GM12865 (cell line): Measurements from ENCODE around the gene ZMYM2.

Source experiments
- DNase-seq: peaks from one replicate; pipeline ENCODE4 v3.0.0; 2010; ENCODE audit warnings: low read depth
- H3K4me3 ChIP-seq: 2 replicates; pipeline ENCODE4 v1.5.1; 2011; ENCODE audit warnings: mild to moderate bottlenecking, low read depth, low read length, control low read depth
- TF ChIP-seq, protein P1 (sequence below): IDR thresholded peaks from 2 replicates; pipeline ENCODE4 v1.5.1; 2011; ENCODE audit warnings: low read length, control low read depth, low read depth, inconsistent platforms; ENCODE audit not compliant: insufficient read depth; ENCODE audit errors: missing control alignments

Gene ZMYM2

DNA sequence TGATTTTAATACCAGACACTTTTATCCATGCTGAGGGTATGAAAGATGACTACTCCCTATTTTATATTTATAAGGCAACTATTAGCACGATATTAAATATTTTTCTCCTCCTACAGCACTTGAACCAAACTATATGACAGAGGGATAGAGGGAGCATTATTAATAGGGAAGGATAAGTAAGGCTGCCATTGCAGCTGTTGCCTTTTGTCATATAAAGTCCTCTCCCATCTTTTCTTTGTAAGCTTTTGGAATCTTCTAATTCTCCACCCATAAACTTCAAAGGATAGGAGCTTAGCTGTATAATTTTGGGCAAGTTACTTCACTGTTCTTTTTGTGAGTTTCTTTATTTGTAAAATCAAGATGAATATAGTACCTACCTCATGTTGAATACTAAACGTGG is 95.4 kb downstream of the ZMYM2 start:
- TF ChIP-seq, protein P1, sequence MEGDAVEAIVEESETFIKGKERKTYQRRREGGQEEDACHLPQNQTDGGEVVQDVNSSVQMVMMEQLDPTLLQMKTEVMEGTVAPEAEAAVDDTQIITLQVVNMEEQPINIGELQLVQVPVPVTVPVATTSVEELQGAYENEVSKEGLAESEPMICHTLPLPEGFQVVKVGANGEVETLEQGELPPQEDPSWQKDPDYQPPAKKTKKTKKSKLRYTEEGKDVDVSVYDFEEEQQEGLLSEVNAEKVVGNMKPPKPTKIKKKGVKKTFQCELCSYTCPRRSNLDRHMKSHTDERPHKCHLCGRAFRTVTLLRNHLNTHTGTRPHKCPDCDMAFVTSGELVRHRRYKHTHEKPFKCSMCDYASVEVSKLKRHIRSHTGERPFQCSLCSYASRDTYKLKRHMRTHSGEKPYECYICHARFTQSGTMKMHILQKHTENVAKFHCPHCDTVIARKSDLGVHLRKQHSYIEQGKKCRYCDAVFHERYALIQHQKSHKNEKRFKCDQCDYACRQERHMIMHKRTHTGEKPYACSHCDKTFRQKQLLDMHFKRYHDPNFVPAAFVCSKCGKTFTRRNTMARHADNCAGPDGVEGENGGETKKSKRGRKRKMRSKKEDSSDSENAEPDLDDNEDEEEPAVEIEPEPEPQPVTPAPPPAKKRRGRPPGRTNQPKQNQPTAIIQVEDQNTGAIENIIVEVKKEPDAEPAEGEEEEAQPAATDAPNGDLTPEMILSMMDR, result no peak
- no peak for DNase-seq
- H3K4me3 ChIP-seq, result no peak overlapping the region

DNA sequence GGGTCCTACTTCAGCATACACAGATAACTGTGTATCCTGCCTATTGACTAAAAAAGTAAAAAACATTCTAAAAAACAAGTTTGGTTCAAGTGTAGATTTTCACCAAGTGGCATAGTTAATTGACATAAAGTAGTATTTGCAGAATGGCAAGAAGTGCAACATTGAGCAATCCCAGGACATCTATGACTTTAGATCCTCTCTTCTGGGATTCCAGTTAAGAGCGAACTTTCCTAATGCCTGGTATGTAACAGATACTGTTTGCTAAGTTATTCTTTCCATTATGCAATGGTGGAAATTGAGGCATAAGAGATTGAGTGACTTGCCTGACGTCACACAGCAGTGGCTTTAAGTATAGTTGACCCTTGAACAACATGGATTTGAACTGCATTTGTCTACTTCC is 96.1 kb downstream of the ZMYM2 start:
- DNase-seq, result no peak
- TF ChIP-seq, protein P1, result no peak
- no peak overlapping the region for H3K4me3 ChIP-seq

DNA sequence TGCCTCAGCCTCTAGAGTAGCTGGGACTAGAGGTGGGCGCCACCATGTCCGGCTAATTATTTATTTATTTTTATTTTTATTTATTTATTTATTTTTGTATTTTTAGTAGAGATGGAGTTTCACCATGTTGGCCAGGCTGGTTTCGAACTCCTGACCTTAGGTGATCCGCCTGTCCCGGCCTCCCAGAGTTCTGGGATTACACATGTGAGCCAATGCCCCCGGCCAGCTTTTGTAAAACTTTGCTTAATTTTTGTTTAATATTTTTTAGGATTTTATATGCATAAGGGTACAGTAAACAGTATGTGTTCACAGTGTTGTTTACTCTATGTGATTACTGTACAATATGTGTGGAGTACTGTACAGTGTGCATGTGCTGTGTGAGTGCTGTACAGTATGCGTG is 98.7 kb downstream of the ZMYM2 start:
- no peak overlapping the region for H3K4me3 ChIP-seq
- TF ChIP-seq, protein P1, result no peak
- DNase-seq, result no peak

DNA sequence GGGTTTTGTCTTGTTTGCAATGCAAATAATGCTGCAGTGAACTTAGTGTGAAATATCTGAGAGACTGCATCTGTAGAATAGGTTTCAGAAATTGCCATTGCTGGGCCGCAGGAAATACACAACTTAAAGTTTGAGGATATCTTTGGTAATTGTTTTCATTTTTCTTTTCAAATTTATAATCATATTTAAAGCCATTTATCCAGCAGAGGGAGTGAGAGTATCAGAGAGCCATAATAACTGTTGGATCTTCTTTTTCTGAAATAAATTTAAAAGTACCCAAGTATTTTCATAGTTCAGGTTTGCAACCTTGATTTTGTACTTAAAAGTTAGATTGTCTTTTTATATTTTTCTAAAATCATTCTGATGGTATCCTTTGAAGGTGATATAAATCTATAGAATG is 99.4 kb downstream of the ZMYM2 start:
- TF ChIP-seq, protein P1, result no peak

DNA sequence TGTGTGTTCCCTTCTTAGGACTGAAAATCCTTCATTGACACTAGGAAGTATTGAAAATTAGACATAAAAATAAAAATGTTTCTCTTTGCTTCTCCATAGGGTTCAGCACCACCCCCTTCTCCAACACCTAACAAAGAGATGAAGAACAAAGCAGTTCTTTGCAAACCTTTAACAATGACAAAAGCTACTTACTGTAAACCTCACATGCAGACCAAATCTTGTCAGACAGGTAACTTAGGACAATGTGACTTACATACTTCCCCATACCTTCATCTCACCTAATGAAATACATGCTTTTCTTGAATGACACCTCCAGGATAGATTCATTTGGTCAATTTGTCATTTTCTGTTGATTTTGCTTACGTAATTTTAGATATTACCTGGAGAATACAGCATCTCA is 99.9 kb downstream of the ZMYM2 start:
- H3K4me3 ChIP-seq, result no peak overlapping the region
- TF ChIP-seq, protein P1, result no peak
- DNase-seq, result no peak

More for the DNA sequence above, 99.4 kb downstream of the ZMYM2 start:
- H3K4me3 ChIP-seq, result no peak overlapping the region
- DNase-seq, result no peak

DNA sequence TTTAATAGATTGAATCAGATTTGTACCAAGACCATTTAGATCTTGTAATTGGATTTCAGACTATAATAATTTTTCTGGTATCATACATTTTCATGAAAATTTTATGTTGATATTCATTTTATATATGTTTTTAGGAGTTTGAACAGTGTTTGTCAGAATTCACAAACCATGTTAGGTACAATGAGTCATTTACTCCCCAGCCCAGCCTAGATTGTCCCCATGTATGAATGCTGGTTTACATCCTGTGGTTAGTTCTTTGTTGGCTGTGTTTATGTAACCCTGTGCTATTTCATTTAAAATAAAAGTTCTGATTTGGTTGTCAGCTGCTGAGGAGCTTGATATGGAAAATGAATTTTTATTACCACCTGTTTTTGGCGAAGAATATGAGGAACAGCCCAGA is 105.6 kb downstream of the ZMYM2 start:
- H3K4me3 ChIP-seq, result no peak overlapping the region
- TF ChIP-seq, protein P1, result no peak
- DNase-seq, result no peak

DNA sequence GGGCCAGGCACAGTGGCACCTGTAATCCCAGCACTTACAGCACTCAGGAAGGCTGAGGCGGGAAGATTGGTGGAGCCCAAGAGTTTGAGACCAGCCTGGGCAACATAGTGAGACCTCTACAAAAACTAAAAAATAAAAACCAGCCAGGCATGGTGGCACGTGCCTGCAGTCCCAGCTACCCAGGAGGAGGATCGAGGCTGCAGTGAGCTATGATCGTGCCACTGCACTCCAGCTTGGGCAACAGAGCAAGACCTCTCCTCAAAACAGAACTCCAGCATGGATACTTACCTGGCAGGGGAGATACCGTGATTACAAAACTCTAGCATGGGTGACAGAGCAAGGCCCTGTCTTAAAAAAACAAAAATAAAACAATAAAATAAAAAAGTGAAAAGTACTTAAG is 107.0 kb downstream of the ZMYM2 start:
- TF ChIP-seq, protein P1, result no peak
- H3K4me3 ChIP-seq, result no peak overlapping the region
- DNase-seq, result no peak
